HG03025 (cell line): ENCODE measurements around the gene RETREG2.
"Not testable (repeated sequence)": the region's sequence is repeated elsewhere in the genome, so short reads cannot be mapped to it uniquely, and the experiment has no call there.

Experiments
- ATAC-seq: cut with Tn5 transposase; IDR thresholded peaks from one replicate; pipeline ENCODE4 v1.9.1; 2021; ENCODE audit warnings: mild to moderate bottlenecking, moderate library complexity; ENCODE audit not compliant: unreplicated experiment, low FRiP score

RETREG2 gene

GRCh38 chr2:219186754-219187456 lies 8.8 kb downstream of the RETREG2 start:
- no peak for ATAC-seq

- no peak for ATAC-seq
These were observed 19.3 kb downstream of the RETREG2 start for GRCh38 chr2:219197388-219197787.

- no peak for ATAC-seq
These were observed 20.9 kb downstream of the RETREG2 start for GRCh38 chr2:219198974-219199373.

DNA sequence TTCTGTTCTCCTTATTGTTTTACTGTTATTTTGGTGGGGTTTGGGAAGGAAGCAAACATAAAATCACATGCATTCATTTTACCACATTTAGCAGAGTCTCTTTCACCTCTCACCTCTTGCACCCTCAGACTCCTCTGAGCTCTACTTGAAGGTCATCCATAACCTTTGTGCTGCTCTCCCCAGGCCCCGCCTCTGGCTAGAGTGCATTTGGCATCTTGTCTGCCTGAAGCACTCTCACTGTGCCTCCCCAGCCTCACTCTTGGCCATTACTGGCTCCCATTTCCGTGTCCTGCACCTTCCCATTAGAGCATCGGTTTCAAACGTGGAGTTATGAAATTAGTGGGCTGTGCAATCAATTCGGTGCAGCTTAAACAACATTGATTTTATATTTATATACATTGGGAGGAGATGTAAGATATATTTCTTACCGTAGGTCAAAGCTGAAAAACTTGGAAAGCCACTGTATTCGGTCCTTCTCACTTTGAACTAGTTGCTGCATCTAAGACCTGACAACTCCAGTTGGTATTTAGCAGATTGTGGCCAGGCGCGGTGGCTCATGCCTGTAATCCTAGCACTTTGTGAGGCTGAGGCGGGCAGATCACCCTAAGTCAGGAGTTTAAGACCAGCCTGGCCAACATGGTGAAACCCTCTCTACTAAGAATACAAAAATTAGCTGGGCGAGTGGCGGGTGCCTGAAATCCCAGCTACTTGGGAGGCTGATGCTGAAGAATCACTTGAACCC lies 21.6 kb downstream of the RETREG2 start:
- no peak for ATAC-seq

DNA sequence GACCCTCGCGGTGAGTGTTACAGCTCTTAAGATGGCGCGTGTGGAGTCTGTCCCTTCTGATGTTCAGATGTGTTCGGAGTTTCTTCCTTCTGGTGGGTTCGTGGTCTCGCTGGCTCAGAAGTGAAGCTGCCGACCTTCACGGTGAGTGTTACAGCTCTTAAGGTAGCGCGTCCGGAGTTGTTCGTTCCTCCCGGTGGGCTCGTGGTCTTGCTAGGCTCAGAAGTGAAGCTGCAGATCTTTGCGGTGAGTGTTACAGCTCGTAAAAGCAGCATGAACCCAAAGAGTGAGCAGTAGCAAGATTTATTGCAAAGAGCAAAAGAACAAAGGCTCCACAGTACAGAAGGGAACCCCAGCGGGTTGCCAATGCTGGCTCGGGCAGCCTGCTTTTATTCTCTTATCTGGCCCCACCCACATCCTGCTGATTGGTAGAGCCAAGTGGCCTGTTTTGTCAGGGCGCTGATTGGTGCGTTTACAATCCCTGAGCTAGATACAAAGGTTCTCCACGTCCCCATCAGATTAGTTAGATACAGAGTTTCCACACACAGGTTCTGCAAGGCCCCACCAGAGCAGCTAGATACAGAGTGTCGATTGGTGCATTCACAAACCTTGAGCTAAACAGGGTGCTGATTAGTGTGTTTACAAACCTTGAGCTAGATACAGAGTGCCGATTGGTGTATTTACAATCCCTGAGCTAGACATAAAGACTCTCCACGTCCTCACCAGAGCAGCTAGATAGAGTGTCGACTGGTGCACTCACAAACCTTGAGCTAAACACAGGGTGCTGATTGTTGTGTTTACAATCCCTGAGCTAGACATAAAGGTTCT lies 22.6 kb downstream of the RETREG2 start:
- ATAC-seq: not testable (repeated sequence)

- ATAC-seq: not testable (repeated sequence)
These were observed 23.3 kb downstream of the RETREG2 start for GRCh38 chr2:219201331-219201730.

DNA sequence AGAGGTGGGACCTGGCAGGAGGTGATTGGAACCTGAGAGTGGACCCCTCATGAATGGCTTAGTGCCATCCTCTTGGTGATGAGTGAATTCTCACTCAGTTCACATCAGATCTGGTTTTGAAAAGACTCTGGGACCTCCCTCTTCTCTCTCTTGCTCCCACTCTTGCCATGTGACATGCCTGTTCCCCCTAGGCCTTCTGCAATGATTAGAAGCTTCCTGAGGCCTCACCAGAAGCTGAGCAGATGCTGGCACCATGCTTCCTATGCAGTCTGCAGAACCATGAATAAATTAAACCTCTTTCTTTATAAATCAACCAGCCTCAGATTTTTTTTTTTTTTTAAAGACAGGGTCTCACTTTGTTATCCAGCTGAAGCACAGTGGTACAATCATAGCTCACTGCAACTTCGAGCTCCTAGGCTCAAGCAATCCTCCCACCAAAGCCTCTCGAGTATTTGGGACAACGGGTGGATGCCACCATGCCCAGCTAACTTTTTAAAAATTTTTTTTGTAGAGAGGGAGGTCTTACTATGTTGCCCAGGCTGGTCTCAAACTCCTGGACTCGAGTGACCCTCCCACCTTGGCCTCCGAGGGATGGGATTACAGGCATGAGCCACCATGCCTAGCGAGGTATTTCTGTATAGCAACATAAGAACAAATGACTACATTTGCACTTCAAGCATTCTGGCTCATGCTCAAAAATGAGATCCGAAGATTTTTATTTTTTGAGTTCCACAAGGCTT lies 26.5 kb downstream of the RETREG2 start:
- ATAC-seq: no peak

DNA sequence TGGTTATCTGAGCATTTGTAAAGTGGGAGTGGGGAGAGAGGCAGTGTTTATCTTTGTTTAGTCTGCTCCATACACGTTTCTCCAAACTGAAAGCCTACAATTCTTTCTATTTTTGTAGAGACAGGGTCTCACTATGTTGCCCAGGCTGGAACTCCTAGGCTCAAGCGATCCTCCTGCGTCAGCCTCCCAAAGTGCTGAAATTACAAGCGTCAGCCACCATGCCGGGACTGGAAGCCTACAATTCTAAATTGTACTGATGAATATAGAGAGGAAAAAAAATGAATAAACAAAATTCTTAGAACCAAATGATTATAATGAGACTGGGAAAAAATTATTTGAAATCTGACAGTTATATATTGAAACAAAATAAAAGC lies 27.1 kb downstream of the RETREG2 start:
- no peak for ATAC-seq

- ATAC-seq: no peak
These were observed 27.9 kb downstream of the RETREG2 start for GRCh38 chr2:219205981-219206327.

- ATAC-seq: peak; percentile 94
These were observed 28.5 kb downstream of the RETREG2 start, which contains the start of gene ZFAND2B for GRCh38 chr2:219206328-219207133. Gene ZFAND2B, plus strand, starts transcription at chr2:219206782. Its CDS starts 206 bp downstream, at chr2:219206988.

DNA sequence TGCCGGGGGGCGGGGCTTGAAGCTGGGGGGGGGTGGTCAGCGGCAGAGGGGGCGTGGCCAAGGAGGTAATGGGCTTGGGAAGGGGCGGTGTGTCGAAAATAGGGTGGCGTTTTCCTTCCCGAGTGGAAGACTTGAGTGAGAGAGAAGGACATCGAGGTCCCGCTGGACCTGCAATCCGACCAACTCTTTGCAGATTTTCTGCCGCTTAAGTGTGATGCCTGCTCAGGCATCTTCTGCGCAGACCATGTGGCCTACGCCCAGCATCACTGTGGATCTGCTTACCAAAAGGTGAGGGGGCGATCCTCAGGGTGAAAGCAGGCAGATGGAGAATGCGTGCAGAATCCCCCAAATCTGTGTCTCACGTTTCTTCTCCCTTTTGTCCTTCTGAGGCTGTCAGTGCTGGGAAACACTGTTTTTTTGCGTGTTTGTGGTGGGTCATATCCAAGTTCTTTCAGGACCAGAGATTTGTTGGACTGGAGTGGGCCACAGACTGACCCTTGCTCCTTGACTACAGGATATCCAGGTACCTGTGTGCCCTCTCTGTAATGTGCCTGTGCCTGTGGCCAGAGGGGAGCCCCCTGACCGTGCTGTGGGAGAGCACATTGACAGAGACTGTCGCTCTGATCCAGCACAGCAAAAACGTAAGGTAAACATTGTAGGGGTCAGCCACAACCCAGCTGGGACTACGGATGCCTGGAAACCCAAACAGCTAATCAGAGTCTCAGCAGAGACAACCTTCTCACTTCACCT lies 29.2 kb downstream of the RETREG2 start:
- ATAC-seq: no peak

DNA sequence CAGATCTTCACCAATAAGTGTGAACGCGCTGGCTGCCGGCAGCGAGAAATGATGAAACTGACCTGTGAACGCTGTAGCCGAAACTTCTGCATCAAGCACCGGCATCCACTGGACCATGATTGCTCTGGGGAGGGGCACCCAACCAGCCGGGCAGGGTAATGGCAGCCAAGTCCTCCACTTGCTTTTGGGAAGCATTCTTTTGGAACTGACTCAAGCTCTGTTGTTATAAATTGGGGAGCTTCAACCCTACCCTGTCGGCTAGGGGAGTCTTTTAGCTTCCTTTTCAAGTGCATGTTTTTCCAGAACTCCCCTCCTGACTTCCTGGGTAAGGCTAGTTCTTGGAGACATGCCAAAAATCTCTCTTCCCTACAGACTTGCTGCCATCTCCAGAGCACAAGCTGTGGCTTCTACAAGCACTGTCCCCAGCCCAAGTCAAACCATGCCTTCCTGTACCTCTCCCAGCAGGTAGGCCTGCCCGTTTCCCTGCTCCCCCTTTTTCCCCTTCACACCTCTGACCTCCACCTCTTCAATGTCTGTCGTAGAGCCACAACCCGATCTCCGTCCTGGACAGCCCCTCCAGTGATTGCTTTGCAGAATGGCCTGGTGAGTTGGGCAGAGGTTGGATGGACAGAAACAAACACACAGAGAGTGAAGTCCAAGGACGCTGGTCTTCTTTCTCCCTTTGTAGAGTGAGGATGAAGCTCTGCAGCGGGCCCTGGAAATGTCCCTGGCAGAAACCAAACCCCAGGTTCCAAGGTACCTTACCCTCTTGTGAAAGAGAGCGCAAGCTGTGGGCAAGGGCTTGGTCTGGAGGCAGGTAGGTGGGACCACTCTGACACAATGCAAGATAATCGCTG lies 30.0 kb downstream of the RETREG2 start:
- ATAC-seq: no peak

DNA sequence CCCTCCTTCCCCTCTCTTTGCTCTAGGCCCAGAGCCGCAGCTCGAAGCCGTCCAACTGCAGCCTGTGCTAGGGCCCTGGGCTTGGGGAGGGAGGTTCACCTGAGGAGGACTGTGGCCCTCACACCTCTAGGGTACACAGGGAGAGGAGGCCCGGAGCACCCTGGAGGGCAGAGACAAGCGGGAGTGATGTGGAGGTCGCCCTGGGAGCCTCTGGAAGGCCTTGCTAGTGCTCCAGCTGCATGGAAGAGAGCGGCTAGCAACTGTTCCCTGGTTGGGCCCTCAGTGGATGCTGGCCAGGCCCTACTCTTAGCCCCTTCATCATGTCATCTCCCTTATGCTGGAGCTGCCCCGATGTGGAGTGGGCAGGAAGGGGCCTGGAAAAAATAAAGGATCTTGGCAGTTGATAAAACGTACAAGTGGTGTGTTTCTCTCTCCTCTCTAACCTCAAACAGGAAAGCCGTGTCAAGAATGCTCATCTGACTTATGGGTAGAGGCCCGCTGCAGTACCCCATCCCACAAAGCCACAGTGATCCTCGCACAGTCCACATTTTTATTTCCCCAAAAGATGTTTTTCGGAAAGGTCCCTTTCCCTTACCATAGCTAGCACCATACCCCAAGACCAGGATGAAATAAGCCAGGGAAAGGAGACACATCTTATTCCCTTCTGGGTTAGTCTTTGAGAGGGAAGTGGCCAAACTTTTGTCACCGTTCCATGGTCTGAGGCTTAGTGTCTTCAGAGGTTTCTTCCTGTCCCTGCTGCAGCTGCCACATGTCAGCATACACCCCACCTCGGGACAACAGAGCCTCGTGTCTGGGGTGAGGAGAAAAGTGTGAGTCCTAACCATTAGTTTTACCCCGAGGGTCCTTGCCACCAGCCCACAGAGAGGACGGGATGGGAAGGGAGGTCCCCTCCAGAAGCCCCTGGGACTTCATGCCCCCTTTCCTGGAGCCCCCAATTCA lies 31.4 kb downstream of the RETREG2 start:
- ATAC-seq: no peak

GRCh38 chr2:219210196-219210885 lies 32.3 kb downstream of the RETREG2 start:
- no peak for ATAC-seq

DNA sequence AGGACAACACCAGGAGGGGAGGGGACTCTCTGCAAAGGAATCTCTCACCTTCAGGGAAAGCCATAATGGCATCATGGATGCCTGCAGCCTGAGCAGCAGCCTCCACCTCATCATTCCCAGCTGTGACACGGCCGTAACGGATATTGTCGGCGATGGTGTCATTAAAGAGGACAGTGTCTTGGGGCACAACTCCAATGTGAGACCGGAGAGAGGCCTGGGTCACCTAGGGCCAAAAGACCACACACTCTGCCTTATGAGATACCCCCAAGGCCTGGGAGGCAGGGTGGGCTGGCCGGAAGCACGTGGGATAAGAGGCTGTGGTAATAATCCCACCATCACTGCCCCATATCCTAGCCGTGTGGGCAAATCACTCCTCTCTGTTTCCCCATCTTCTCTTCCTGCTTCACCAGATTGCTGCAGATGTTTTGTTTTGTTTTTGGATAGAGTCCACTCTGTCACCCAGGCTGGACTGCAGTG lies 32.8 kb downstream of the RETREG2 start:
- ATAC-seq: no peak

- ATAC-seq: no peak
These were observed 34.9 kb downstream of the RETREG2 start for GRCh38 chr2:219213026-219213415.
